Smooth muscle cell (in vitro differentiated cells): Measurements from ENCODE around the gene SBK2. TPM values are rescaled to one million over a fixed set of nuclear protein-coding genes. Genes with fewer than 3 reads are reported as not detected.
"Not testable (repeated sequence)": the region's sequence is repeated elsewhere in the genome, so short reads cannot be mapped to it uniquely, and the experiment has no call there.

Experiments
- DNase-seq: peaks from one replicate; lab custom pipeline; 2025; ENCODE audit not compliant: unreplicated experiment; lab: John Stamatoyannopoulos, UW
- H2AFZ ChIP-seq: fragments of 200-600 bp; sonication (generic); 2 replicates; pipeline ENCODE4 v1.6.0; 2016; ENCODE audit warnings: antibody characterized with exemption, low read depth, mild to moderate bottlenecking
- H3F3A ChIP-seq: fragments of 200-600 bp; sonication (generic); 2 replicates; pipeline ENCODE4 v1.6.0; 2017; ENCODE audit warnings: antibody characterized with exemption, low read depth
- H3K27ac ChIP-seq: fragments of 200-600 bp; sonication (generic); 2 replicates; pipeline ENCODE4 v1.5.1; 2016; ENCODE audit warnings: low read depth, mild to moderate bottlenecking
- H3K27me3 ChIP-seq: fragments of 200-600 bp; sonication (generic); 2 replicates; pipeline ENCODE4 v1.6.1; 2016; ENCODE audit warnings: low read depth, mild to moderate bottlenecking
- H3K36me3 ChIP-seq: fragments of 200-600 bp; sonication (generic); 2 replicates; pipeline ENCODE4 v1.5.1; 2016; ENCODE audit warnings: low read depth
- H3K4me1 ChIP-seq: fragments of 200-600 bp; sonication (generic); 2 replicates; pipeline ENCODE4 v1.5.1; 2016; ENCODE audit warnings: low read depth
- H3K4me2 ChIP-seq: fragments of 200-600 bp; sonication (generic); 2 replicates; pipeline ENCODE4 v1.6.0; 2016; ENCODE audit warnings: mild to moderate bottlenecking
- H3K4me3 ChIP-seq: fragments of 200-600 bp; sonication (generic); 2 replicates; pipeline ENCODE4 v1.5.1; 2016; ENCODE audit warnings: mild to moderate bottlenecking
- H3K79me2 ChIP-seq: fragments of 200-600 bp; sonication (generic); 2 replicates; pipeline ENCODE4 v1.6.0; 2016; ENCODE audit warnings: low read depth, mild to moderate bottlenecking
- H3K9ac ChIP-seq: fragments of 200-600 bp; sonication (generic); 2 replicates; pipeline ENCODE4 v1.6.0; 2016; ENCODE audit warnings: low read depth
- H3K9me3 ChIP-seq: fragments of 200-600 bp; sonication (generic); replicated peaks from 2 replicates; pipeline ENCODE4 v1.5.1; 2016; ENCODE audit warnings: low read depth
- H4K20me1 ChIP-seq: fragments of 200-600 bp; sonication (generic); 2 replicates; pipeline ENCODE4 v1.6.0; 2016; ENCODE audit warnings: low read depth
- CTCF ChIP-seq: fragments of 200-600 bp; sonication (generic); IDR thresholded peaks from 2 replicates; pipeline ENCODE4 v1.5.1; 2017; ENCODE audit warnings: borderline replicate concordance, mild to moderate bottlenecking, antibody characterized with exemption; ENCODE audit not compliant: insufficient read depth, poor library complexity, severe bottlenecking
- whole genome bisulfite sequencing: methylation state at CpG from one replicate; pipeline ENCODE4 v1.1.7; 2016; ENCODE audit warnings: low lambda C conversion rate; 5-methylcytosine and 5-hydroxymethylcytosine counted together
- polyA plus RNA-seq: library from polyadenylated mRNA; unstranded; fragments of >200 nt; fragmentation: Nextera tagmentation; extraction: Ambion mirVana; gene quantifications from 2 replicates; pipeline ENCODE4 v1.2.1, GENCODE V29; 2016
- total RNA-seq: library from RNA; depleted of rRNA; stranded (reverse); fragments of >200 nt; gene quantifications from 2 replicates; pipeline ENCODE4 v1.2.3, GENCODE V29; 2014

SBK2 gene
- total and polyA plus RNA-seq, 2 experiments from 2014 or later, result not detected

GRCh38 chr19:55535965-55536350, 975 bp downstream of the SBK2 start:
- DNase-seq, result no peak
- Histone ChIP-seq H3F3A (no peaks in the 10 kb centered on the region), H3K4me1 (no peaks in the 10 kb centered on the region), H3K79me2 (no peaks in the 10 kb centered on the region), H3K4me3 (no peak overlapping the region), H3K4me2 (no peak overlapping the region), H3K36me3 (no peaks in the 10 kb centered on the region), H3K9ac (no peak overlapping the region), H3K27me3 (no peaks in the 10 kb centered on the region), H3K27ac (no peak overlapping the region), H3K9me3 (no peaks in the 10 kb centered on the region), H2AFZ (no peak overlapping the region), H4K20me1 (no peaks in the 10 kb centered on the region)
- no peak for TF ChIP-seq CTCF
- WGBS, result 93% methylated on average over 14 of the region's 22 CpGs

GRCh38 chr19:55535173-55535964, 1.6 kb downstream of the SBK2 start:
- Histone ChIP-seq H3K27ac (no peak overlapping the region), H3K9me3 (no peaks in the 10 kb centered on the region), H3K4me3 (no peak overlapping the region), H4K20me1 (no peaks in the 10 kb centered on the region), H2AFZ (no peak overlapping the region), H3K4me2 (no peak overlapping the region), H3K79me2 (no peaks in the 10 kb centered on the region), H3K4me1 (no peaks in the 10 kb centered on the region), H3K27me3 (no peaks in the 10 kb centered on the region), H3K9ac (no peak overlapping the region), H3K36me3 (no peaks in the 10 kb centered on the region), H3F3A (no peaks in the 10 kb centered on the region)
- TF ChIP-seq CTCF, result no peak
- DNase-seq, result no peak
- 89% methylated on average over 12 of the region's 12 CpGs for WGBS

- not testable (repeated sequence) for H3K9me3 ChIP-seq, H3K4me3 ChIP-seq, DNase-seq, H3K27ac ChIP-seq, H3K9ac ChIP-seq, H4K20me1 ChIP-seq, H3F3A ChIP-seq, H2AFZ ChIP-seq, H3K4me2 ChIP-seq, H3K27me3 ChIP-seq, H3K36me3 ChIP-seq, H3K79me2 ChIP-seq, H3K4me1 ChIP-seq
- 95% methylated on average over 7 of the region's 7 CpGs for WGBS
Observed at GRCh38 chr19:55534280-55534679, 2.7 kb downstream of the SBK2 start.

- Histone ChIP-seq H2AFZ (no peak overlapping the region), H3K4me2 (no peak overlapping the region), H3K4me1 (no peaks in the 10 kb centered on the region), H3K9ac (no peak overlapping the region), H3F3A (no peaks in the 10 kb centered on the region), H4K20me1 (no peaks in the 10 kb centered on the region), H3K4me3 (no peak overlapping the region), H3K27me3 (no peaks in the 10 kb centered on the region), H3K36me3 (no peaks in the 10 kb centered on the region), H3K9me3 (no peaks in the 10 kb centered on the region), H3K27ac (no peak overlapping the region), H3K79me2 (no peaks in the 10 kb centered on the region)
- 95% methylated on average over 25 of the region's 26 CpGs for WGBS
- DNase-seq, result no peak
- TF ChIP-seq CTCF, result no peak
Observed at GRCh38 chr19:55530996-55531395, 5.9 kb downstream of the SBK2 start.
